ENCODE measurements around the gene ANKRD7. TPM values are rescaled to one million over a fixed set of nuclear protein-coding genes. Genes with fewer than 3 reads are reported as not detected.

Gene ANKRD7
- total and polyA plus RNA-seq, 4 donors: 0.42 TPM; not detected in 3

DNA sequence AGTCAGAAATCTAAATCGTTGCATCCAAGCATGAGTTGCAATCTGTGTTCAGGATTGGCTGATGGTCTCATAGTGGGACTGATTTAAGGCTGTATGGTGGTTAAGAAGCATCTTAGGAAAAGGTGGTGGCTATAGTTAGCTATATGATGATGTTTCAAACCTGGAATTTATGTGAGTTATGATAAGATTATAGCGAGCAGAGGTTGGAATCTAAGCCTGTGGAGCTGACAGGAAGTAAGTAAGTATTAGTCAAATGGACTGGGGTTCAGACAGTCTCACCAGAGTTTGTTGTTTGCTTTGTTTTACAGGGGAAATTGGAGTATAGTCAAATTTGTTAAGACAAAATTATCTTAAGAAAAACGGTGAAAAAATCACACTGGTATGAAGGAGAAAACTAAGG, 56.7 kb downstream of the ANKRD7 start:
- H3K9me3 ChIP-seq (ENCODE audit: control insufficient read depth in 4 of 4, low read length in 3 of 4): no peaks in the 10 kb centered on the region
- H3K27ac ChIP-seq (ENCODE audit: low read depth in 1 of 2, low read length in 2 of 2): no peak overlapping the region
- H3K27me3 ChIP-seq (ENCODE audit: control insufficient read depth in 4 of 4, insufficient read depth in 4 of 4, low read length in 3 of 4): peaks cover 0 to 3% (median 2%) of the 10 kb centered on the region in 4 donors
- TF ChIP-seq, protein P1, sequence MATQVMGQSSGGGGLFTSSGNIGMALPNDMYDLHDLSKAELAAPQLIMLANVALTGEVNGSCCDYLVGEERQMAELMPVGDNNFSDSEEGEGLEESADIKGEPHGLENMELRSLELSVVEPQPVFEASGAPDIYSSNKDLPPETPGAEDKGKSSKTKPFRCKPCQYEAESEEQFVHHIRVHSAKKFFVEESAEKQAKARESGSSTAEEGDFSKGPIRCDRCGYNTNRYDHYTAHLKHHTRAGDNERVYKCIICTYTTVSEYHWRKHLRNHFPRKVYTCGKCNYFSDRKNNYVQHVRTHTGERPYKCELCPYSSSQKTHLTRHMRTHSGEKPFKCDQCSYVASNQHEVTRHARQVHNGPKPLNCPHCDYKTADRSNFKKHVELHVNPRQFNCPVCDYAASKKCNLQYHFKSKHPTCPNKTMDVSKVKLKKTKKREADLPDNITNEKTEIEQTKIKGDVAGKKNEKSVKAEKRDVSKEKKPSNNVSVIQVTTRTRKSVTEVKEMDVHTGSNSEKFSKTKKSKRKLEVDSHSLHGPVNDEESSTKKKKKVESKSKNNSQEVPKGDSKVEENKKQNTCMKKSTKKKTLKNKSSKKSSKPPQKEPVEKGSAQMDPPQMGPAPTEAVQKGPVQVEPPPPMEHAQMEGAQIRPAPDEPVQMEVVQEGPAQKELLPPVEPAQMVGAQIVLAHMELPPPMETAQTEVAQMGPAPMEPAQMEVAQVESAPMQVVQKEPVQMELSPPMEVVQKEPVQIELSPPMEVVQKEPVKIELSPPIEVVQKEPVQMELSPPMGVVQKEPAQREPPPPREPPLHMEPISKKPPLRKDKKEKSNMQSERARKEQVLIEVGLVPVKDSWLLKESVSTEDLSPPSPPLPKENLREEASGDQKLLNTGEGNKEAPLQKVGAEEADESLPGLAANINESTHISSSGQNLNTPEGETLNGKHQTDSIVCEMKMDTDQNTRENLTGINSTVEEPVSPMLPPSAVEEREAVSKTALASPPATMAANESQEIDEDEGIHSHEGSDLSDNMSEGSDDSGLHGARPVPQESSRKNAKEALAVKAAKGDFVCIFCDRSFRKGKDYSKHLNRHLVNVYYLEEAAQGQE (IDR thresholded peaks at IDR 0.05): no peak
- TF ChIP-seq RXRA (IDR thresholded peaks at IDR 0.05) (no peak), NR2F2 (IDR thresholded peaks at IDR 0.05) (no peak), HNF4G (IDR thresholded peaks at IDR 0.05) (no peak), RAD21 (IDR thresholded peaks at IDR 0.05) (no peak), YY1 (IDR thresholded peaks at IDR 0.05) (no peak), GABPA (IDR thresholded peaks at IDR 0.05 in 1 of 2, conservative IDR thresholded peaks at IDR 0.05 in 1 of 2) (no peak), FOXA1 (IDR thresholded peaks at IDR 0.05) (no peak), SP1 (IDR thresholded peaks at IDR 0.05) (no peak), TAF1 (conservative IDR thresholded peaks at IDR 0.05) (no peak), FOXA2 (IDR thresholded peaks at IDR 0.05) (no peak), EGR1 (IDR thresholded peaks at IDR 0.05; ENCODE audit: low read depth in 2 of 2) (no peak), HNF4A (conservative IDR thresholded peaks at IDR 0.05) (no peak)
- TF ChIP-seq, protein P2, sequence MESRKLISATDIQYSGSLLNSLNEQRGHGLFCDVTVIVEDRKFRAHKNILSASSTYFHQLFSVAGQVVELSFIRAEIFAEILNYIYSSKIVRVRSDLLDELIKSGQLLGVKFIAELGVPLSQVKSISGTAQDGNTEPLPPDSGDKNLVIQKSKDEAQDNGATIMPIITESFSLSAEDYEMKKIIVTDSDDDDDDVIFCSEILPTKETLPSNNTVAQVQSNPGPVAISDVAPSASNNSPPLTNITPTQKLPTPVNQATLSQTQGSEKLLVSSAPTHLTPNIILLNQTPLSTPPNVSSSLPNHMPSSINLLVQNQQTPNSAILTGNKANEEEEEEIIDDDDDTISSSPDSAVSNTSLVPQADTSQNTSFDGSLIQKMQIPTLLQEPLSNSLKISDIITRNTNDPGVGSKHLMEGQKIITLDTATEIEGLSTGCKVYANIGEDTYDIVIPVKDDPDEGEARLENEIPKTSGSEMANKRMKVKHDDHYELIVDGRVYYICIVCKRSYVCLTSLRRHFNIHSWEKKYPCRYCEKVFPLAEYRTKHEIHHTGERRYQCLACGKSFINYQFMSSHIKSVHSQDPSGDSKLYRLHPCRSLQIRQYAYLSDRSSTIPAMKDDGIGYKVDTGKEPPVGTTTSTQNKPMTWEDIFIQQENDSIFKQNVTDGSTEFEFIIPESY (IDR thresholded peaks at IDR 0.05): no peak
- TF ChIP-seq, protein P3, sequence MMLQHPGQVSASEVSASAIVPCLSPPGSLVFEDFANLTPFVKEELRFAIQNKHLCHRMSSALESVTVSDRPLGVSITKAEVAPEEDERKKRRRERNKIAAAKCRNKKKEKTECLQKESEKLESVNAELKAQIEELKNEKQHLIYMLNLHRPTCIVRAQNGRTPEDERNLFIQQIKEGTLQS (IDR thresholded peaks at IDR 0.05): no peak
- TF ChIP-seq, protein P4, sequence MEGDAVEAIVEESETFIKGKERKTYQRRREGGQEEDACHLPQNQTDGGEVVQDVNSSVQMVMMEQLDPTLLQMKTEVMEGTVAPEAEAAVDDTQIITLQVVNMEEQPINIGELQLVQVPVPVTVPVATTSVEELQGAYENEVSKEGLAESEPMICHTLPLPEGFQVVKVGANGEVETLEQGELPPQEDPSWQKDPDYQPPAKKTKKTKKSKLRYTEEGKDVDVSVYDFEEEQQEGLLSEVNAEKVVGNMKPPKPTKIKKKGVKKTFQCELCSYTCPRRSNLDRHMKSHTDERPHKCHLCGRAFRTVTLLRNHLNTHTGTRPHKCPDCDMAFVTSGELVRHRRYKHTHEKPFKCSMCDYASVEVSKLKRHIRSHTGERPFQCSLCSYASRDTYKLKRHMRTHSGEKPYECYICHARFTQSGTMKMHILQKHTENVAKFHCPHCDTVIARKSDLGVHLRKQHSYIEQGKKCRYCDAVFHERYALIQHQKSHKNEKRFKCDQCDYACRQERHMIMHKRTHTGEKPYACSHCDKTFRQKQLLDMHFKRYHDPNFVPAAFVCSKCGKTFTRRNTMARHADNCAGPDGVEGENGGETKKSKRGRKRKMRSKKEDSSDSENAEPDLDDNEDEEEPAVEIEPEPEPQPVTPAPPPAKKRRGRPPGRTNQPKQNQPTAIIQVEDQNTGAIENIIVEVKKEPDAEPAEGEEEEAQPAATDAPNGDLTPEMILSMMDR (IDR thresholded peaks at IDR 0.05; ENCODE audit: low read depth, low read length, missing input control): no peak
- TF ChIP-seq, protein P5, sequence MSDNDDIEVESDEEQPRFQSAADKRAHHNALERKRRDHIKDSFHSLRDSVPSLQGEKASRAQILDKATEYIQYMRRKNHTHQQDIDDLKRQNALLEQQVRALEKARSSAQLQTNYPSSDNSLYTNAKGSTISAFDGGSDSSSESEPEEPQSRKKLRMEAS (IDR thresholded peaks at IDR 0.05): no peak
- no peaks in the 10 kb centered on the region for H3K4me1 ChIP-seq (ENCODE audit: control insufficient read depth in 4 of 4, insufficient read depth in 4 of 4, low read length in 3 of 4)
- H3K4me3 ChIP-seq (ENCODE audit: low read depth in 1 of 3, low read length in 3 of 3): no peak overlapping the region
- DNase-seq (ENCODE audit: low spot score): no peak
- H3K9ac ChIP-seq (ENCODE audit: low read depth in 1 of 2, low read length in 2 of 2): no peak overlapping the region
- H3K36me3 ChIP-seq (ENCODE audit: control insufficient read depth in 4 of 4, insufficient read depth in 3 of 4, low read depth in 1 of 4, low read length in 3 of 4): no peaks in the 10 kb centered on the region
- WGBS: 34% methylated on average over 3 of the region's 3 CpGs

DNA sequence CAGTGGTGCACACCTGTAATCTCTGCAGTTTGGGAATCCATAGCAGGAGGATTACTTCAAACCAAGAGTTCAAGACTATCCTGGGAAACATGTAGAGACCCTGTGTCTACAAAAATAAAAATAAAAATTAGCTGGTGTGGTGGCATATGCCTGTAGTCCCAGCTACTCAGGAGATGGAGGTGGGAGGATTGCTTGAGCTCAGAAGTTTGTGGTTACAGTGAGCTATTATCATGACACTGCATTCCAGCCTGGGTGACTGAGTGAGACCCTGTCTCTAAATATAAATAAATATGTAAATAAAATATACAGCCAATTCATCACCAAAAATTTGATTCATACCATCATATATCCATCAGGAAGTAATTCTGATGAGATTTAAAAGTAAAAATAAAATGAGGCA, 60.9 kb downstream of the ANKRD7 start:
- Histone ChIP-seq H3K36me3 (ENCODE audit: control insufficient read depth in 4 of 4, insufficient read depth in 3 of 4, low read depth in 1 of 4, low read length in 3 of 4) (no peaks in the 10 kb centered on the region), H3K4me1 (ENCODE audit: control insufficient read depth in 4 of 4, insufficient read depth in 4 of 4, low read length in 3 of 4) (no peaks in the 10 kb centered on the region), H3K27ac (ENCODE audit: low read depth in 1 of 2, low read length in 2 of 2) (no peak overlapping the region), H3K9me3 (ENCODE audit: control insufficient read depth in 4 of 4, low read length in 3 of 4) (no peaks in the 10 kb centered on the region), H3K27me3 (ENCODE audit: control insufficient read depth in 4 of 4, insufficient read depth in 4 of 4, low read length in 3 of 4) (peaks cover 0 to 3% (median 2%) of the 10 kb centered on the region in 4 donors), H3K4me3 (ENCODE audit: low read depth in 1 of 3, low read length in 3 of 3) (no peak overlapping the region), H3K9ac (ENCODE audit: low read depth in 1 of 2, low read length in 2 of 2) (no peak overlapping the region)
- DNase-seq (ENCODE audit: low spot score): no peak
- no peak for TF ChIP-seq NR2F2 (IDR thresholded peaks at IDR 0.05)
- TF ChIP-seq JUND (IDR thresholded peaks at IDR 0.05): no peak
- no peak for TF ChIP-seq SP1 (IDR thresholded peaks at IDR 0.05)
- TF ChIP-seq, protein P1 (IDR thresholded peaks at IDR 0.05): no peak
- TF ChIP-seq, protein P3 (IDR thresholded peaks at IDR 0.05): no peak
- TF ChIP-seq, protein P5 (IDR thresholded peaks at IDR 0.05): no peak
- TF ChIP-seq GABPA (IDR thresholded peaks at IDR 0.05 in 1 of 2, conservative IDR thresholded peaks at IDR 0.05 in 1 of 2): no peak
- TF ChIP-seq RAD21 (IDR thresholded peaks at IDR 0.05): no peak

All from liver (tissue), 9 donors.